GM19455 (cell line): ENCODE results near the gene BAG5.

Source experiments
- ATAC-seq: cut with Tn5 transposase; IDR thresholded peaks from one replicate; pipeline ENCODE4 v1.9.1; 2021; ENCODE audit not compliant: unreplicated experiment

The BAG5 gene

GRCh38 chr14:103510724-103511693, 51.4 kb downstream of the BAG5 start:
- no peak for ATAC-seq

GRCh38 chr14:103509864-103510723, 52.4 kb downstream of the BAG5 start:
- ATAC-seq = no peak

GRCh38 chr14:103508521-103509329, 53.7 kb downstream of the BAG5 start:
- ATAC-seq = no peak

GRCh38 chr14:103507751-103508150, 54.7 kb downstream of the BAG5 start:
- no peak for ATAC-seq
